ENCODE data around the gene SEC22C.

GRCh38 chr3:42499478-42499871, 82.3 kb downstream of the SEC22C start:
- TF ChIP-seq CTCF (IDR thresholded peaks at IDR 0.05) (no peak), POLR2A (IDR thresholded peaks at IDR 0.05) (no peak)

Data from heart left ventricle (tissue), 13 donors.